ENCODE data around the gene PSMB1.

DNA sequence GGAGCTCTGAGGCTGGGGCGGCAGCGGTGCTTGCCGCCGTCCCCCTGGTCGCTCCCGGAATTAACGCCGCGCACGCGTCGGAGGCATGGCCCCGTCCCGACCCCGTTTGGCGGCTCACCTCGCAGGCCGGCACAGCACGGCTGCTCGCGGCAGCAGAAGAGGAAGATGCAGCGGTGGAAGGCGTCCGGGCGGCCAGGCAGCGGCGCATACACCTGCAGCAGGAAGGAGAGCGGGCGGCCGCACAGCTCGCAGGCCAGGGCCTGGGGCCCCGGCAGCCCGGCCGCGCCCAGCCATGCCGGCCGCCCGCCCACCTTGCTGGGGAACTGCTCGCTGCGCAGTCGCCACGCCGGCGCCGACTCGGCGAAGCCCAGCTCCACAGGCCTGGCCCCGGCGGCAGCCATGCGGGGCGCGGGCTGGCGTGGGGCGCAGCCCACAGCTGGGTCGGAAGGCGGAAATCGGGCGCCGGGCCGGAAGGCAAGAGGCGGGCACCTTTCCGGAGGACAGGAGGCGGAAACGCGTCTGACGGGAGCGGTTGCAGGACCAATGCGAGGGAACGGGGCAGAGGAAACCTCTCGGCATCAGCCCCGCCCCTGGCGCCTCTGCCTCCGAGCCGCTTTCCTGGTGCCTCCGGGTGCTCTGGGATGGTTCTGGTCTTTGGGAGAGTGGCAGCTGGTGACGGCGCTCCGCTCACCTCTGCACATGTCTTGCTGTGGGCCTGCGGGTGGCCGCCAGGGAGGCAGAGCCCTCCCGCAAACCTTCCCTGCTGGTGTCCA, 31.3 kb upstream of the PSMB1 start, which contains the start of gene PDCD2:
- TF ChIP-seq TCF7L2 (IDR thresholded peaks at IDR 0.05; ENCODE audit: borderline replicate concordance, extremely low read depth, insufficient read depth, insufficient read length): no peak
- TF ChIP-seq ZNF274 (IDR thresholded peaks at IDR 0.05; ENCODE audit: low read depth, low read length): no peak
- TF ChIP-seq POLR2AphosphoS5 (IDR thresholded peaks at IDR 0.05; ENCODE audit: low read depth, low read length): peak; percentile 94
- no peak for TF ChIP-seq EZH2 (IDR thresholded peaks at IDR 0.05)
- no peak for TF ChIP-seq CTCF (IDR thresholded peaks at IDR 0.05 in 2 of 3, conservative IDR thresholded peaks at IDR 0.05 in 1 of 3; ENCODE audit: borderline replicate concordance in 1 of 3, insufficient read depth in 1 of 3, low read depth in 2 of 3, low read length in 2 of 3)
- TF ChIP-seq POLR2A (IDR thresholded peaks at IDR 0.05; ENCODE audit: borderline replicate concordance, extremely low read depth, insufficient read depth, insufficient read length): peak; percentile 87
- no peak for TF ChIP-seq REST (IDR thresholded peaks at IDR 0.05; ENCODE audit: low read depth)
- peak; percentile 84; the same call in 1 of the 2 replicates for TF ChIP-seq SIN3A (IDR thresholded peaks at IDR 0.05; ENCODE audit: low read depth)
- no peak for TF ChIP-seq EZH2phosphoT487 (IDR thresholded peaks at IDR 0.05; ENCODE audit: borderline replicate concordance)

Data from HCT116 (cell line).